Measurements from ENCODE around the gene CLIC1. TPM values are rescaled to one million over a fixed set of nuclear protein-coding genes. Genes with fewer than 3 reads are reported as not detected.

Gene CLIC1
- polyA plus RNA-seq, 1 experiment: 866 TPM

GRCh38 chr6:31692886-31693285, 43.4 kb downstream of the CLIC1 start:
- ChIA-PET POLR2A (no interaction called here), CTCF (interaction anchor here (2.1 kb wide), 1 partner anchor 12 kb away, joined by 12 read pairs; the partner anchor contains the start of gene LY6G5C)
- no peak for DNase-seq (ENCODE audit: low read depth)
- TF ChIP-seq, protein P1, sequence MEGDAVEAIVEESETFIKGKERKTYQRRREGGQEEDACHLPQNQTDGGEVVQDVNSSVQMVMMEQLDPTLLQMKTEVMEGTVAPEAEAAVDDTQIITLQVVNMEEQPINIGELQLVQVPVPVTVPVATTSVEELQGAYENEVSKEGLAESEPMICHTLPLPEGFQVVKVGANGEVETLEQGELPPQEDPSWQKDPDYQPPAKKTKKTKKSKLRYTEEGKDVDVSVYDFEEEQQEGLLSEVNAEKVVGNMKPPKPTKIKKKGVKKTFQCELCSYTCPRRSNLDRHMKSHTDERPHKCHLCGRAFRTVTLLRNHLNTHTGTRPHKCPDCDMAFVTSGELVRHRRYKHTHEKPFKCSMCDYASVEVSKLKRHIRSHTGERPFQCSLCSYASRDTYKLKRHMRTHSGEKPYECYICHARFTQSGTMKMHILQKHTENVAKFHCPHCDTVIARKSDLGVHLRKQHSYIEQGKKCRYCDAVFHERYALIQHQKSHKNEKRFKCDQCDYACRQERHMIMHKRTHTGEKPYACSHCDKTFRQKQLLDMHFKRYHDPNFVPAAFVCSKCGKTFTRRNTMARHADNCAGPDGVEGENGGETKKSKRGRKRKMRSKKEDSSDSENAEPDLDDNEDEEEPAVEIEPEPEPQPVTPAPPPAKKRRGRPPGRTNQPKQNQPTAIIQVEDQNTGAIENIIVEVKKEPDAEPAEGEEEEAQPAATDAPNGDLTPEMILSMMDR (IDR thresholded peaks at IDR 0.05; ENCODE audit: insufficient read depth, low read depth, low read length): no peak
- H3K27me3 ChIP-seq (ENCODE audit: control insufficient read depth, insufficient read depth, low read length): no peaks in the 10 kb centered on the region
- no peak overlapping the region for H3K4me3 ChIP-seq (ENCODE audit: low read depth, low read length)
- peaks cover 41% of the 10 kb centered on the region for H3K36me3 ChIP-seq (ENCODE audit: control insufficient read depth, insufficient read depth, low read length)

- TF ChIP-seq, protein P1 (IDR thresholded peaks at IDR 0.05; ENCODE audit: insufficient read depth, low read depth, low read length): no peak
- Histone ChIP-seq H3K4me3 (ENCODE audit: low read depth, low read length) (no peak overlapping the region), H3K27me3 (ENCODE audit: control insufficient read depth, insufficient read depth, low read length) (no peaks in the 10 kb centered on the region), H3K36me3 (ENCODE audit: control insufficient read depth, insufficient read depth, low read length) (peaks cover 43% of the 10 kb centered on the region)
- POLR2A ChIA-PET: no interaction called here
- no peak for DNase-seq (ENCODE audit: low read depth)
- CTCF ChIA-PET: interaction anchor here (2.1 kb wide), 1 partner anchor 11 kb away, joined by 12 read pairs; the partner anchor contains the start of gene LY6G5C
Measured at GRCh38 chr6:31692353-31692752, 44.0 kb downstream of the CLIC1 start.

DNA sequence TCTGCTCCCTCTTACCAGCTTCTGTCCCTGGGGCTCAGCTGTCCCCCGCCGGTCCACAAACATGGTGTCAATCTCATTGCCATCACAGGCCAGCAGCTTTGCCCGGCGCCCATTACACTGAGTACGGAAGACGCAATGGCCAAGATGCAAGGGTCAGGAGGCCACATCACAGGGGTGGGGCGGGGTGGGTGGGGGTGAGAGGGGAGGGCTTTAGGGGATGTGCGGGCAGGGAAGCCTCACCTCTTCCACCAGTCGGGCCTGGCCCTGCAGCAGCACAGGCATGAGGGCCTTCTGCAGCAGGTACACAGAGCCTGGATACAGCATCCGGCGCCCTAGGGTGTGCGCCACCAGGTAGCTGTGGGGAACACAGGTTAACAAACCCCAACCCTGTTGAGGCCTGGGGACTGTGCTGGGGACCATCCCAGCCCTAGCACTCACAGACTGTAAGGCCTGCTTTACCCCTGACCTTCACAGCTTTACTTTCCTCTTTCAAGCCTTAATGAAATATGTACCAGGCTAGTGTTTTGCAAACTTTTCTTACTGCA, 44.7 kb downstream of the CLIC1 start:
- TF ChIP-seq, protein P1 (IDR thresholded peaks at IDR 0.05; ENCODE audit: insufficient read depth, low read depth, low read length): no peak
- ChIA-PET CTCF (interaction anchor here (1.6 to 2.1 kb wide), 2 partner anchors 10 to 38 kb away, joined by 6 to 12 read pairs; partner anchors contain the start of genes DDAH2 and LY6G5C), POLR2A (no interaction called here)
- Histone ChIP-seq H3K4me3 (ENCODE audit: low read depth, low read length) (no peak overlapping the region), H3K27me3 (ENCODE audit: control insufficient read depth, insufficient read depth, low read length) (no peaks in the 10 kb centered on the region), H3K36me3 (ENCODE audit: control insufficient read depth, insufficient read depth, low read length) (peaks cover 45% of the 10 kb centered on the region)
- no peak for DNase-seq (ENCODE audit: low read depth)

- TF ChIP-seq, protein P1 (IDR thresholded peaks at IDR 0.05; ENCODE audit: insufficient read depth, low read depth, low read length): no peak
- Histone ChIP-seq H3K4me3 (ENCODE audit: low read depth, low read length) (no peak overlapping the region), H3K27me3 (ENCODE audit: control insufficient read depth, insufficient read depth, low read length) (no peaks in the 10 kb centered on the region), H3K36me3 (ENCODE audit: control insufficient read depth, insufficient read depth, low read length) (peaks cover 46% of the 10 kb centered on the region)
- ChIA-PET POLR2A (no interaction called here), CTCF (interaction anchor here (1.6 to 2.2 kb wide), 3 partner anchors 10 to 79 kb away, joined by 6 to 12 read pairs (median 8); partner anchors contain the start of genes DDAH2 and LY6G5C)
- DNase-seq (ENCODE audit: low read depth): no peak
Measured at GRCh38 chr6:31691078-31691463, 45.3 kb downstream of the CLIC1 start.

- TF ChIP-seq, protein P1 (IDR thresholded peaks at IDR 0.05; ENCODE audit: insufficient read depth, low read depth, low read length): no peak
- ChIA-PET POLR2A (no interaction called here), CTCF (interaction anchor here (0.9 to 2.2 kb wide), 5 partner anchors 9 to 79 kb away, joined by 3 to 12 read pairs (median 6); partner anchors contain the start of genes ABHD16A, DDAH2 and LY6G5C)
- H3K4me3 ChIP-seq (ENCODE audit: low read depth, low read length): no peak overlapping the region
- peaks cover 49% of the 10 kb centered on the region for H3K36me3 ChIP-seq (ENCODE audit: control insufficient read depth, insufficient read depth, low read length)
- no peaks in the 10 kb centered on the region for H3K27me3 ChIP-seq (ENCODE audit: control insufficient read depth, insufficient read depth, low read length)
- DNase-seq (ENCODE audit: low read depth): no peak
Measured at GRCh38 chr6:31690231-31691077, 45.9 kb downstream of the CLIC1 start.
